GM13976 (cell line): ENCODE measurements around the gene COG2.

Experiments
- DNase-seq: peaks from one replicate; pipeline ENCODE4 v3.0.0; 2012; ENCODE audit warnings: low spot score
- CTCF ChIP-seq: IDR thresholded peaks from 2 replicates; pipeline ENCODE4 v1.5.1; 2012; ENCODE audit warnings: borderline replicate concordance, mild to moderate bottlenecking; ENCODE audit not compliant: insufficient read depth; ENCODE audit errors: extremely low read depth, missing control alignments, control extremely low read depth
- in situ Hi-C: fragments of 300-500 bp; cut with MboI; formaldehyde crosslinking; loops from one replicate; pipeline ENCODE4 v1.12.0; 2022; ENCODE audit warnings: low sequenced_read_pairs, mixed read lengths, inconsistent platforms; ENCODE audit not compliant: unreplicated experiment

Gene COG2

GRCh38 chr1:230634384-230634783, 7.9 kb upstream of the COG2 start:
- no peak for DNase-seq
- in situ Hi-C loops = no loop called here
- no peak for TF ChIP-seq CTCF

- no peak for DNase-seq
- in situ Hi-C loops = no loop called here
- no peak for TF ChIP-seq CTCF
Measured at GRCh38 chr1:230636575-230637148, 5.6 kb upstream of the COG2 start.

GRCh38 chr1:230639714-230640209, 2.5 kb upstream of the COG2 start:
- in situ Hi-C loops = no loop called here
- no peak for DNase-seq
- no peak for TF ChIP-seq CTCF

GRCh38 chr1:230641346-230641745, 935 bp upstream of the COG2 start:
- in situ Hi-C loops = no loop called here
- no peak for TF ChIP-seq CTCF
- no peak for DNase-seq

- peak; percentile 16 for DNase-seq
- no peak for TF ChIP-seq CTCF
- in situ Hi-C loops = no loop called here
Measured at GRCh38 chr1:230641900-230642262, 400 bp upstream of the COG2 start.

- in situ Hi-C loops = no loop called here
- DNase-seq = peak; percentile 24
- no peak for TF ChIP-seq CTCF
Measured at GRCh38 chr1:230643908-230644307, 1.6 kb downstream of the COG2 start.
